Left forelimb (tissue), 1 donor: ENCODE measurements around the gene RALA.
"Not testable (repeated sequence)": the region's sequence is repeated elsewhere in the genome, so short reads cannot be mapped to it uniquely, and the experiment has no call there.

Source experiments
- DNase-seq: peaks from one replicate; pipeline ENCODE4 v3.0.0-alpha.2; 2018; ENCODE audit warnings: low spot score

The RALA gene

DNA sequence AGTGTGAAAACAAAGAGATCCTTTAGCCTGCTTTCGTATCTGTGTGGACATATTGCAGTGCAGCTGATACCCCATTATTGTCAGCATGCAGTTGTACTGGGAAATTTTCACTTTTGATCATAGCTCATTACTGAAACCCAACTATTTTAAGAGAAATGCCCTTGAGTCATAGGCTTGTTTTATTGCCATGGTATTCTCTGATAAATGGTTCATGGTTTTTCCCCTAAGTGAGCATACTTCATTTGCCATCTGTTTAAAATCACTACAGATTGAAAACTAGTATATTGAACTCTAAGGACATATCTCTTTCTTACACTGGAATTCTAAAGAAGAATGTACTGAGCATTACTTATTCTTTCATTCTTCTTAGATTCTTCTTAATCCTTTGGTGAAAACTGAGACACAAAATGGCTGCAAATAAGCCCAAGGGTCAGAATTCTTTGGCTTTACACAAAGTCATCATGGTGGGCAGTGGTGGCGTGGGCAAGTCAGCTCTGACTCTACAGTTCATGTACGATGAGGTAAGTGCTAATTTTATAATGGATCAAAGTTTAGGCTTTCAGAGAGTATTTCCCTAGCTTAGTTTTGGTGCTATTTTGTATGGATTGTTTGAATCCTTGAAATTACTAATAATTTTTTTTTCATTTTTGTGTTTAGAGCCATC is 63.0 kb downstream of the RALA start:
- DNase-seq = no peak

GRCh38 chr7:39688611-39689480 is 65.5 kb downstream of the RALA start:
- no peak for DNase-seq

GRCh38 chr7:39691821-39692220 is 68.4 kb downstream of the RALA start:
- no peak for DNase-seq

- not testable (repeated sequence) for DNase-seq
These were observed 69.7 kb downstream of the RALA start for GRCh38 chr7:39693086-39693485.

- no peak for DNase-seq
These were observed 70.4 kb downstream of the RALA start for GRCh38 chr7:39693812-39694211.

- no peak for DNase-seq
These were observed 72.6 kb downstream of the RALA start for GRCh38 chr7:39695852-39696586.

GRCh38 chr7:39696631-39697030 is 73.3 kb downstream of the RALA start:
- no peak for DNase-seq

- DNase-seq = no peak
These were observed 74.1 kb downstream of the RALA start for GRCh38 chr7:39697483-39697882.

- no peak for DNase-seq
These were observed 76.8 kb downstream of the RALA start for GRCh38 chr7:39700165-39700564.

GRCh38 chr7:39700932-39701331 is 77.6 kb downstream of the RALA start:
- DNase-seq = no peak

GRCh38 chr7:39702133-39702532 is 78.8 kb downstream of the RALA start:
- no peak for DNase-seq

DNA sequence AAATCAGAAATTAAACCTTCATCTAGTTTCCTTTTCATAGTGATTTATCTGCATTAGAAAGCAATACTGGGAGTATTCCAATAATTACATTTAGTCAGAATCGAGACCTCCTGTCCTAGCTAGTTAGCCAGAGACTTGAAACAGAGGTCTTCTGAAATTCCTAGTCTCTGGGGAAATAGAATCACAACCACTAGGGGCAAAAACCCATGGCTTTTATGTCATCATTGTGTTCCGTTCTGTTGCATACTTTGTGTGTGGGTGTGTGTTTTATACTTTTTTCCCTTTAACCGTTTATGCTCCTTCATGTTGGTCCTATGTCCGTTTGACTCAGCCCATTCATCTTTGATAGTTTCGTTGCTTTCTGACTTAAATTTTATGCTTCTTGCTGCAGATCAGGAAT is 79.8 kb downstream of the RALA start:
- no peak for DNase-seq

DNA sequence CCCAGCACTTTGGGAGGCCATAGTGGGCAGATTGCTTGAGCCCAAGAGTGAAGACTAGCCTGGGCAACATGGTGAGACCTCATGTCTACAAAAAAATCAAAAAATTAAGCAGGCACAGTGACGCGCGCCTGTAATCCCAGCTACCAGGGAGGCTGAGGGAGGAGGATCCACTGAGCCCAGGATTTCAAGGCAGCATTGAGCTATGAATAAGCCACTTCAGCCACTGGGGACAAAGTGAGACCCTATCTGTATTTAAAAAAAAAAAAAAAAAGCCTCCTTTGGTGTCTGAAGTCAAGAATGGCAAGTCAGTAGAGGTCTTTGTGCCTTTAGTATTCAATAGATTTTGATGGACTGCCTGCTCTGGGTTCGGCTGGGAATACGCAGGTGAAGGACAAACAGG is 85.7 kb downstream of the RALA start:
- no peak for DNase-seq

- DNase-seq = peak; percentile 83
These were observed 86.5 kb downstream of the RALA start for GRCh38 chr7:39709768-39710311.

GRCh38 chr7:39712751-39713150 is 89.4 kb downstream of the RALA start:
- no peak for DNase-seq

DNA sequence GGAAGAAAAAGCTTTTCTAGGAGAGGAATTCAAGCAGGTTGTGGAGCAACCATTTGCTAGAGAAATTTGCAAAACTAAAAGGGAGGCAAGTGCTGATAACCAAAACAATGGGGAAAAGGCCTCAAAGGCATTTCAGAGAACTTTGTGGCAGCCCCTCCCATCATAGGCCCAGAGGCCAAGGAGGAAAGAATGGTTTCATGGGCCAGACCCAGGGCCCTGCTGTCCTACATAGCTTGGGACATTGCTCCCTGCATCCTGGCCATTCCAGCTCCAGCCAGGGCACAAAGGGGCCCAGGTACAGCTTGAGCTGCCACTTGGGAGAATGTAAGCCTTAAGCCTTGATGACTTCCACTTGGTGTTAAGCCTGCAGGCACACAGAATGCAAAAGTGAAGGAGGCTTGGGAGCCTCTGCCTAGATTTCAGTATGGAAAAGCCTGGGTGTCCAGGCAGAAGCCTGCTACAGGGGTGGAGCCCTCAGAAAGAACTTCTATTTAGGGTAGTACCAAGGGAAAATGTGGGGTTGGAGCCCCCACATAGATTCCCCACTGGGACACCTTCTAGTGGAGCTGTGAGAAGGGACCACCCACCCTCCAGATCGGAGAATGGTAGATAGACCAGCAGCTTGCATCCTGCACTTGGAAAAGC is 91.2 kb downstream of the RALA start:
- no peak for DNase-seq

GRCh38 chr7:39720586-39720985 is 97.2 kb downstream of the RALA start:
- no peak for DNase-seq

- DNase-seq = no peak
These were observed 98.0 kb downstream of the RALA start for GRCh38 chr7:39721345-39721744.

DNA sequence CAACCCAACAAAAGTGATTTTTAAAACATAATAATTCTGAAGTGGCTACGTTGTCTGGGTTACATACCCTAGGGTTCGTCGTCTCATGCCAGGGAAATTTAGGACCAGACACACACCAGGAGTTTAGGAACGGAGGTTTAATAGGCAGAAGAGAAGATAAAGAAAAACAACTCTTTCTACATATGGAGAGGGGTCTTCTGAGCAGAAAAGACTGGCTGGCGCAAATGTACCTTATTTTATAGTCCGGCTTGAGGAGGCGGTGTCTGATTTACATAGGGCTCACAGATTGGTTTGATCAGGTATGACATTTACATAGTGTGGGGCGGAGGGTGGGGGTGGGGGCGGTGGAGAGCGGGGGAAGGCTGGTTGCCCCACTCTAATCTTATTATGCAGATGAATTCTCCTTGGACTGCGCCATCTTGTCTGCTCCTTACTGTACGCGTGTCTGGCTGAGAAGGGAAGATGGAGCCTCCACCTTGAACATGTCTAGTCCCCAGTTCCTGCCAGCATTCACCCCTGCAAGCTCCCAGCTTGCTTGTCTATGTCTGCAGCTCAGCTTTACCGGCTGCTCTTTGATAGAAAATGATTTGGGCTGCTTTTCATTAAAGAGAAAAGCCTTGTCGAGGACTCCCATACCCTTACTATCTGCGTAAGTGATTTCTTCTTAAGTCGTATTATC is 98.7 kb downstream of the RALA start:
- DNase-seq = no peak

DNA sequence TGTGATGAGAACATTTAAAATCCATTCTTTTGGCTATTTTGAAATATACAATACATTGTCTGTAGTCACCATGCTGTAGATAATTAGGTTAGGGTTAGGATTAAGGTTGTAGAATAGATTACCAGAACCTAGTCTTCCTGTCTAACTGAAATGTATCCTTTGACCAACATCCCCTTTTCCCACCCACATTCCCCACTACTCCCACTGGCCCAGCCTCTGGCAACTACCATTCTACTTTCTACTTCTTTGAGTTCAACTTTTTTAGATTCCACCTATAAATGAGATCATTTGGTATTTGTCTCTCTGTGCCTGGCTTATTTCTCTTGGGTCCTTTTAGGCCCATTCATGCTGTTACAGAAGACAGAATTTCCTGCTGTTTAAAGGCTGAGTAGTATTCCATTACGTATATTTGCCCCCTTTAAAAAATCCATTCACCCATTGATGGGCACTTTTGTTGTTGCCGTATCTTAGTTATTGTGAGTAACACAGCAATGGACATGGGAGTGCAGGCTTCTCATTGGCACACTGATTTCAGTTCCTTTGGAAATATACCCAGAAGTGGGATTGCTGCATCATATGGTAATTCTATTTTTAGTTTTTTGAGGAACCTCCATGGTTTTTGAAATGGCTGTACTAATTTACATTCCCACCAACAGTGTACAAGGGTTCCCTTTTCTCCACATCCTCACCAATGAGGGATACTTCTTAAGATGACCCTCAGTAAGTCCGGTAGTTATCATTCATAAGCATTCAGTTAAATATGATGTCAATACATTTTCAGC is 104.0 kb downstream of the RALA start:
- DNase-seq = no peak
